Measurements from ENCODE around the gene MGMT. TPM values are rescaled to one million over a fixed set of nuclear protein-coding genes. Genes with fewer than 3 reads are reported as not detected.

Gene MGMT
- total and polyA plus RNA-seq, 2 experiments from 2014 or later: 19.3 to 21.9 TPM

GRCh38 chr10:129468187-129468586, 1.1 kb downstream of the MGMT start (continued):
- no peak for TF ChIP-seq ZNF462 (CRISPR knock-in tag; IDR thresholded peaks at IDR 0.05)

- no peak overlapping the region for H3K4me3 ChIP-seq
- ATAC-seq (no peak), DNase-seq (ENCODE audit: low spot score) (no peak)
- no peaks in the 10 kb centered on the region for H3K9me2 ChIP-seq (ENCODE audit: insufficient read depth)
- H2AFZ ChIP-seq: no peak overlapping the region
- H3K4me2 ChIP-seq: no peak overlapping the region
- H3K27me3 ChIP-seq (ENCODE audit: insufficient read depth): peaks cover 9% of the 10 kb centered on the region; the same call in 1 of the 2 replicates
- no peaks in the 10 kb centered on the region for H3K79me2 ChIP-seq (replicated peaks; ENCODE audit: insufficient read depth)
- H3K4me1 ChIP-seq (ENCODE audit: insufficient read depth): peaks cover 6% of the 10 kb centered on the region; the same call in 1 of the 2 replicates
- no peaks in the 10 kb centered on the region for H4K20me1 ChIP-seq (replicated peaks; ENCODE audit: insufficient read depth)
- H3K27ac Mint-ChIP-seq: no peak overlapping the region
- H3K9me3 Mint-ChIP-seq: peaks cover 2% of the 10 kb centered on the region; the same call in 2 of the 3 replicates
- H3K36me3 ChIP-seq (ENCODE audit: insufficient read depth): no peaks in the 10 kb centered on the region
- peaks cover 16% of the 10 kb centered on the region for H3K27me3 Mint-ChIP-seq (ENCODE audit: insufficient read depth, low read depth, poor library complexity)
- no peaks in the 10 kb centered on the region for H3F3A ChIP-seq (replicated peaks; ENCODE audit: low read depth)
- H3K4me3 Mint-ChIP-seq: no peak overlapping the region
- H3K4me1 Mint-ChIP-seq: 0 out of 3 replicates have a peak, but pooled peaks cover 5% of the 10 kb centered on the region
- TF ChIP-seq ZNF331 (CRISPR knock-in tag; IDR thresholded peaks at IDR 0.05; ENCODE audit: low read depth) (no peak), STAT1 (IDR thresholded peaks at IDR 0.05; ENCODE audit: unreplicated experiment) (no peak), ETS1 (IDR thresholded peaks at IDR 0.05) (no peak), ZNF114 (CRISPR knock-in tag; IDR thresholded peaks at IDR 0.05) (no peak), CTCF (conservative IDR thresholded peaks at IDR 0.05; ENCODE audit: low read depth in 2 of 2) (no peak), CREB1 (CRISPR knock-in tag; IDR thresholded peaks at IDR 0.05; ENCODE audit: low read depth) (no peak)
- peaks cover 4% of the 10 kb centered on the region; the same call in 1 of the 3 replicates for H3K36me3 Mint-ChIP-seq (ENCODE audit: low read depth)
- H3K27ac ChIP-seq (ENCODE audit: low read depth): no peak overlapping the region
Observed at GRCh38 chr10:129470103-129470851, 3.2 kb downstream of the MGMT start.
